Measurements from ENCODE around the gene KRT9.
A peak's percentile ranks its signal among the peaks of the same experiment; 100 is the strongest.
"Not testable (repeated sequence)": the region's sequence is repeated elsewhere in the genome, so short reads cannot be mapped to it uniquely, and the experiment has no call there.

Gene KRT9

DNA sequence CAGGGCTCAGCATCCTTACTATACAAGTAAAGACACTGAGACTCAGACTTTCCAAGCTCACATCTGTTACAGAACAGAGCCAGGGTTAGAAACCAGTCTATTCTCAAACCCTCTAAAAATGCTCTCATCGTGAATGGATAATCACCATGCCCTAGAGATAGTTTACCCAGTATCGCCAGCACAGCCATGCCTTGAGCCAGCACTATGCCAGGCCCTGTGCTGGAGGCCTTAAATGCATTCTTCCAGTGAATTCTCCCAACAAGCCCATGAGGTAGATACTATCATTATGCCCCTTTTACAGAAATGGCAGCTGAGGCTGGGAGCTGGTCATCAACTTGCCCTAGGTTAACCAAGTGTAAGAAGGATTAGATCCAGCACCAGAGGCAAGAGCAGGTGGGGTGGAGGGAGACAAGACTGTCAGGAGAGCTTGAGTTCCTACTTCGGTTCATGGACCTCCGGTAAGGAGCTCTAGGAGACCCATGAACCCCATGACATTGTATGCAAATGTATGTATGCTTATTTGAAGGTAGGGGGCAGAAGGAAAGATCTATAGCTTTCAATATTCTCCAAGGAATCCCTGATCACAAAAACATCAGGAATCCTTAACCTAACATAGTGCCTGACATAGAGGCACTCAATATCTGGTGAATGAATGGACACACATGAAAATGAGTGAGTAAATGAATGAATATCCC is 9.7 kb upstream of the KRT9 start:
- H3K27ac ChIP-seq, result no peak overlapping the region
- TF ChIP-seq, protein P1, sequence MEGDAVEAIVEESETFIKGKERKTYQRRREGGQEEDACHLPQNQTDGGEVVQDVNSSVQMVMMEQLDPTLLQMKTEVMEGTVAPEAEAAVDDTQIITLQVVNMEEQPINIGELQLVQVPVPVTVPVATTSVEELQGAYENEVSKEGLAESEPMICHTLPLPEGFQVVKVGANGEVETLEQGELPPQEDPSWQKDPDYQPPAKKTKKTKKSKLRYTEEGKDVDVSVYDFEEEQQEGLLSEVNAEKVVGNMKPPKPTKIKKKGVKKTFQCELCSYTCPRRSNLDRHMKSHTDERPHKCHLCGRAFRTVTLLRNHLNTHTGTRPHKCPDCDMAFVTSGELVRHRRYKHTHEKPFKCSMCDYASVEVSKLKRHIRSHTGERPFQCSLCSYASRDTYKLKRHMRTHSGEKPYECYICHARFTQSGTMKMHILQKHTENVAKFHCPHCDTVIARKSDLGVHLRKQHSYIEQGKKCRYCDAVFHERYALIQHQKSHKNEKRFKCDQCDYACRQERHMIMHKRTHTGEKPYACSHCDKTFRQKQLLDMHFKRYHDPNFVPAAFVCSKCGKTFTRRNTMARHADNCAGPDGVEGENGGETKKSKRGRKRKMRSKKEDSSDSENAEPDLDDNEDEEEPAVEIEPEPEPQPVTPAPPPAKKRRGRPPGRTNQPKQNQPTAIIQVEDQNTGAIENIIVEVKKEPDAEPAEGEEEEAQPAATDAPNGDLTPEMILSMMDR (conservative IDR thresholded peaks at IDR 0.05), result no peak

DNA sequence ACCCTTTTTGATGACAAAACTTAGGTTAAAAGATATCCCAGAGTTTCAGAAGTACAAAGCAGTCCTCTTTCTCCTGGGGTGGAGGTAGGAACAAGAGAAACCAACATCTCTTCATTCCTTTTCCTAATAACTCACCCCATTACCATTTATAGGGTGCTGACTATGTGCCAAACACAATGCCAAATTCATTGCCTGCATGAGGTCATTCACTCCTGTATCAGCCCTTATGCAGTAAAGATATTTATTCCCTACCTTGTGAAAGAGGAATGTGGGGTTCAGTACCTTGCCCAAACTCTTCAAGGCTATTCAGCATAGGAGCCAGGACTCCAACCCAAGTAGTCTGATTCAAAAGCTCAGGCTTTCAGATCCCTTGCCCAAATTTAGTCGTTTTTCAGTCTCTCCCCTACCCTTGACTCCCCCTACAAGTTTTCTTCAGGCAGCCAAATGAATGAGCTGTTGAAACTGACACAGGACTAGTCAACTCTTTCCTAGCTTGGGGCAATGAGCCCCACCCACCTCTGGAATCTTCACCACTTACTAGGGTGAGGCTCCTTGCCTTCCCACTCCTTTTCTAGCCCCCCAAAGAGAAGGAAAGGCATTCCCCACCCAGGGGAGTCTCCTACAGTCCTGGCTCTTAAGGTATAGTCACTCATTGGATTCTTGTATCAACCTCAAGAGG is 9.0 kb upstream of the KRT9 start:
- TF ChIP-seq, protein P1 (conservative IDR thresholded peaks at IDR 0.05), result no peak

DNA sequence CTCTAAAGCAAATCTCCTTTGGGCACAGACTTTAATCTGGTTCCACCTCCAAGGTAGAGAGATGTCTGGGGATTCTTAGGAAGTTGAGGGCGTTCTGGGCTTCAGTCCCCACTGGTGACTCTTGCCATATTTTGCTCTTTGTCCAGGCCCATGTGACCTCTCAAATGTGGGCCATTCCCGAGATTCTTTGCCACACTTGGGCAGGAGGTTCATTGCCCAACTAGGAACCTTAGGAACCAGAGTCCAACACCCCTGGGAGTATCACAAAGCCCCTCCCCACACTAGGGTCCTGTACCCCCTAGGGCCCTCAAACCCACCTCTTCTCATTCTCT is 8.4 kb upstream of the KRT9 start:
- TF ChIP-seq, protein P1 (conservative IDR thresholded peaks at IDR 0.05), result no peak

More for the DNA sequence above, 9.0 kb upstream of the KRT9 start:
- H3K27ac ChIP-seq, result no peak overlapping the region

DNA sequence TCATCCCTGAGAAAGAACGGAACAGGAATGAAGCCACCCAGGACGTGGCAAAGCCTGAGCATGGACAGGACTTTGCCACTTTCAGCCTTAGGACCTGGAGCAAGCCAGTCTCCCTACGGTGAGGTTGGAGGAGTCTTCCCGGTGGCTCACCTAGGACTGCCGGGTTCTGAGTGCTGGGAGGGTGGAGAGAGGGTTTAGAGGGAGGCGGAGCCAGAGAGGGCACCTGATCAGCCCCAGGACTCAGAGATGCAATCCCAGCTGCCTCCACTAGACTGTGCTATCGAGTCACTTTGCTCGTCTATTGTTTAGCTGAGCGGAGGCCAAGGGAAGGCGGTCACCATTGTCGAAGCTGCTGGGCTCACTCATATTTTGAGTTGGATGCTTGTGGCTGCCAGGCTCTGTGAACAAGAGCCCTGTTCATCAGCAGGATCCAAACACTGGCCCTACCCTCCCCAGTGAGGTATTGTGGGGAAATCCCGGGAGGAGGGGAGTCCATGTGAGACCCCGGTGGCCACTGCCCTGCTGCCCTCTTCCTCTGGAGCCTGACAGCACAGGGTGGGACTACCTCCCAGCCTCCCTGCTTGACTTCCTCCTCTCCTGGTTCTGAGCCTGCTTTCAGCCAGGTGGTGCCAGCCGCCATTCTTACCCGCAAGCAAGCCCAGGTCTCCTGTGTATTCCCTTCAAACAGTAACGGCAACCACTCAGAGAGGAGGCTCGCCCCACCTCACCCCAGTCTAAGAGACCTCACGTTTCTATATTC is 7.8 kb upstream of the KRT9 start:
- TF ChIP-seq, protein P1 (conservative IDR thresholded peaks at IDR 0.05), result peak; percentile 71
- H3K27ac ChIP-seq, result no peak overlapping the region

More for the DNA sequence above, 8.4 kb upstream of the KRT9 start:
- no peak overlapping the region for H3K27ac ChIP-seq

DNA sequence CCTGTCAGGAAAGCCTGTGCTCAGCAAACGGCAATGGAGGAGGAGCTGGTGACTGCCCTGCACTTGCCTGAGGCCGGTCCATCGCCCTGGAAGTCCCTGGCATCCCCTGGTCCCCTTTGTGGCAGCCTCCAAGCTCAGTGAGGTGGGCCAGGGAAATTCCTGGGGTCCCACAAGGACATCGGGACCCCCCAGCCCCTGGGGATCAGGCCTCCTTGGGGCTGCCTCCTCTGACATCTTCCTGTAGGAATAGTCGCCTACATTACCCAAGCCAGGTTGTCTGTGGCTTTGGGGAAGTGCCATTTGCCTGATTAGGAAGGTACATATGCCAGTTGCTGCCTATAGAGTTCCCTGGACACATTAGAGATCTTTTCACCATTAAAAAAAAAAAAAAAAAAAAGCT is 7.1 kb upstream of the KRT9 start:
- no peak overlapping the region for H3K27ac ChIP-seq
- TF ChIP-seq, protein P1 (conservative IDR thresholded peaks at IDR 0.05), result no peak

DNA sequence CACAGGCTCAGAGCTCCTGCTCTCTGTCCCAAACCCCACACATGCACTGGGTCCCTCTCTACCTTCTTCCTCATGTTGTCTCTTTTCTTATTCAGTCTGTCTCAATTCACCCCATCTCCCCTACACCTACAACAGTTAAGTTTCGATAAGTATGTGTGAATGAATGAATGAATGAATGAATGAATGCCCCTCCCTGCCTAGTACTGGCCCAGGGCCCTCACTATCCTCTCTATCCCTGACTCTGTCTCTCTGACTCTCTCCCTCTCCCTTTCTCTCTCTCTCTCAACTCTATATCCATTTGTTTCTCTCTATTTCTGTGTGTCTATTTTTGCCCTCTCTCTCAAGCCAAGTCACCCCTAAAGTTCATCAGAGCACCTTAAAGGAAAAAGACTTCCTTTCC is 6.7 kb upstream of the KRT9 start:
- TF ChIP-seq, protein P1 (conservative IDR thresholded peaks at IDR 0.05), result no peak
- H3K27ac ChIP-seq, result no peak overlapping the region

DNA sequence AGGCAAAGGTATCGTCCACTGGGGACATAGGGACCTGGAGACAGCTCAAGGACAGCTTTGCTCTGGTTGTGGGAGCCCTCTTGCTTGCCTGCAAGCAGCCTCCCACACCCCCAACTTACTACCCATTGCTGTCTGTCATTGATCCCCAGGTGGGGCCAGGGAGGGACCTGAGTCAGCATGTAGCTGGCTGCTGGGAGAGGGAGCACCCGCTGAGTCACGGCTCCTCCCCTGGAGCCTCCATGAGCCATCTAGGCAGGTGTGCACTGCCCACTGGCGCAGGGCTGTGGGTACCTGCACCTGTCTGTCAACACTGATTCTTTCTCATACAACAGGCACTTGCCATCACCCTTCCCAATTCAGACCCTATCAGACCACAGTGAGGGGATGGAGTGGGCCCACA is 4.9 kb upstream of the KRT9 start:
- not testable (repeated sequence) for H3K27ac ChIP-seq
